ENCODE results near the gene CLIP1.

Gene CLIP1

GRCh38 chr12:122460061-122460460, 37.6 kb upstream of the CLIP1 start:
- Histone ChIP-seq H3K36me3 (ENCODE audit: insufficient read depth, insufficient read length, low read length) (no peaks in the 10 kb centered on the region), H3K4me3 (ENCODE audit: insufficient read length, low read depth) (no peak overlapping the region), H3K4me1 (ENCODE audit: insufficient read depth, insufficient read length) (no peaks in the 10 kb centered on the region), H3K27me3 (ENCODE audit: insufficient read depth, insufficient read length) (no peaks in the 10 kb centered on the region), H3K9ac (ENCODE audit: insufficient read length, low read depth) (no peak overlapping the region), H3K9me3 (ENCODE audit: insufficient read depth, low read length) (no peaks in the 10 kb centered on the region)
- TF ChIP-seq ZNF274 (IDR thresholded peaks at IDR 0.05; ENCODE audit: low read depth, low read length) = no peak
- TF ChIP-seq YY1 (IDR thresholded peaks at IDR 0.05; ENCODE audit: insufficient read depth, insufficient read length) = no peak
- TF ChIP-seq SUZ12 (IDR thresholded peaks at IDR 0.05; ENCODE audit: extremely low read depth, insufficient read depth, insufficient read length) = no peak
- DNase-seq (ENCODE audit: low read depth, low spot score) = no peak

GRCh38 chr12:122459211-122459610, 36.7 kb upstream of the CLIP1 start:
- Histone ChIP-seq H3K4me1 (ENCODE audit: insufficient read depth, insufficient read length) (no peaks in the 10 kb centered on the region), H3K9ac (ENCODE audit: insufficient read length, low read depth) (no peak overlapping the region), H3K36me3 (ENCODE audit: insufficient read depth, insufficient read length, low read length) (no peaks in the 10 kb centered on the region), H3K4me3 (ENCODE audit: insufficient read length, low read depth) (no peak overlapping the region), H3K27me3 (ENCODE audit: insufficient read depth, insufficient read length) (no peaks in the 10 kb centered on the region), H3K9me3 (ENCODE audit: insufficient read depth, low read length) (no peaks in the 10 kb centered on the region)
- DNase-seq (ENCODE audit: low read depth, low spot score) = no peak
- no peak for TF ChIP-seq YY1 (IDR thresholded peaks at IDR 0.05; ENCODE audit: insufficient read depth, insufficient read length)
- no peak for TF ChIP-seq SUZ12 (IDR thresholded peaks at IDR 0.05; ENCODE audit: extremely low read depth, insufficient read depth, insufficient read length)
- TF ChIP-seq ZNF274 (IDR thresholded peaks at IDR 0.05; ENCODE audit: low read depth, low read length) = no peak

DNA sequence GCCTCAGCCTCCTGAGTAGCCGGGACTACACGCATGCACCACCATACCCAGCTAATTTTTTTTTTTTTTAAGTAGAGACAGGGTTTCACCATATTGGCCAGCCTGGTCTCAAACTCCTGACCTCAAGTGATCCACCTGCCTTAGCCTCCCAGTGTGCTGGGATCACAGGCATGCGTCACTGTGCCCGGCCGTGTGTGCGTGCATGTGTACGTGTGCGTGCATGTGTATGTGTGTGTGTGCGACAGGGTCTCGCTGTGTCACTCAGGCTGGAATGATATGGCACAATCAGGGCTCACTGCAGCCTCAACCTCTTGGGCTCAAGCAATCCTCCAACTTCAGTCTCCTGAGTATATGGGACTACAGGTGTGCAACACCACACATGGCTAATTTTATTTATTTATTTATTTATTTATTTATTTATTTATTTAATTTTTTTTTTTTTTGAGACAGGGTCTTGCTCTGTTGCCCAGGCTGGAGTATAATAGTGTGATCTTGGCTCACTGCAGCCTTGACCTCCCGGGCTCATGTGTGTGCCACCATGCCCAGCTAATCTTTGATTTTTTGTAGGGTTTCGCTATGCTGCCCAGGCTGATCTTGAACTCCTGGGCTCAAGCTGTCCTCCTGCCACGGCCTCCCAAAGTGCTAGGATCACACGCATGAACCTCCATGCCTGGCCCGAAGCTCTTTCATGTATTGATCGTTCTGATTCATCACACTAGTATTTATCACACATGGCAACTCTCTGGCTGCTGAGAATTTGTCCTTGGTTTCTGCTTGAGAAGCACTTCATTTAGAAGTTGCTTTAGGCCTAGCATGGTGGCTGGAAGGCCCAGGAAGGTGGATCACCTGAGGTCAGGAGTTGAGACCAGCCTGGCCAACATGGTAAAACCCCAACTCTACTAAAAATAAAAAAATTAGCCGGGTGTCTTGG, 35.9 kb upstream of the CLIP1 start:
- Histone ChIP-seq H3K27me3 (ENCODE audit: insufficient read depth, insufficient read length) (no peaks in the 10 kb centered on the region), H3K4me1 (ENCODE audit: insufficient read depth, insufficient read length) (peaks cover 4% of the 10 kb centered on the region), H3K4me3 (ENCODE audit: insufficient read length, low read depth) (no peak overlapping the region), H3K36me3 (ENCODE audit: insufficient read depth, insufficient read length, low read length) (no peaks in the 10 kb centered on the region), H3K9ac (ENCODE audit: insufficient read length, low read depth) (no peak overlapping the region), H3K9me3 (ENCODE audit: insufficient read depth, low read length) (no peaks in the 10 kb centered on the region)
- no peak for DNase-seq (ENCODE audit: low read depth, low spot score)
- TF ChIP-seq SUZ12 (IDR thresholded peaks at IDR 0.05; ENCODE audit: extremely low read depth, insufficient read depth, insufficient read length) (no peak), ZNF274 (IDR thresholded peaks at IDR 0.05; ENCODE audit: low read depth, low read length) (no peak), YY1 (IDR thresholded peaks at IDR 0.05; ENCODE audit: insufficient read depth, insufficient read length) (no peak)

DNA sequence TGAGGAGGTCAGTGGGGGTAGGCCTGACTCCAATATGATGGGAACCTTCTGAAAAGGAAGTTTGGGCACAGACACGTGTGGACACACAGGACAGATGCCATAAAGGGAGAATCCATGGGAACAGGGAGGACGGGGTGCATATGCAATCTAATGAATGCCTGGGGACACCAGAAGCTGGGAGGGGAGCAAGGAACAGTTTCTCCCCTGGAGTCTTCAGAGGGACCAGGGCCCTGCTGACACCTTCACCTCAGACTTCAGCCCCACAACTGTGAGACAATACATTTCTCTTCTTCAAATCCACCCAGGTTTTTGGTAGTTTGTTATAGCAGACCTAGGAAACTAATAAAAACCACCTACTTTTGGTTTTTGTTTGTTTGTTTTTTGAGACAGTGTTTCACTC, 35.2 kb upstream of the CLIP1 start:
- peaks cover 4% of the 10 kb centered on the region for H3K4me1 ChIP-seq (ENCODE audit: insufficient read depth, insufficient read length)
- no peaks in the 10 kb centered on the region for H3K27me3 ChIP-seq (ENCODE audit: insufficient read depth, insufficient read length)
- TF ChIP-seq ZNF274 (IDR thresholded peaks at IDR 0.05; ENCODE audit: low read depth, low read length) = no peak
- no peak for TF ChIP-seq YY1 (IDR thresholded peaks at IDR 0.05; ENCODE audit: insufficient read depth, insufficient read length)
- no peak for TF ChIP-seq SUZ12 (IDR thresholded peaks at IDR 0.05; ENCODE audit: extremely low read depth, insufficient read depth, insufficient read length)
- H3K36me3 ChIP-seq (ENCODE audit: insufficient read depth, insufficient read length, low read length) = no peaks in the 10 kb centered on the region
- no peak overlapping the region for H3K9ac ChIP-seq (ENCODE audit: insufficient read length, low read depth)
- no peak for DNase-seq (ENCODE audit: low read depth, low spot score)
- no peak overlapping the region for H3K4me3 ChIP-seq (ENCODE audit: insufficient read length, low read depth)
- H3K9me3 ChIP-seq (ENCODE audit: insufficient read depth, low read length) = no peaks in the 10 kb centered on the region

- Histone ChIP-seq H3K36me3 (ENCODE audit: insufficient read depth, insufficient read length, low read length) (no peaks in the 10 kb centered on the region), H3K27me3 (ENCODE audit: insufficient read depth, insufficient read length) (no peaks in the 10 kb centered on the region), H3K9me3 (ENCODE audit: insufficient read depth, low read length) (no peaks in the 10 kb centered on the region), H3K9ac (ENCODE audit: insufficient read length, low read depth) (no peak overlapping the region), H3K4me3 (ENCODE audit: insufficient read length, low read depth) (no peak overlapping the region), H3K4me1 (ENCODE audit: insufficient read depth, insufficient read length) (peaks cover 4% of the 10 kb centered on the region)
- TF ChIP-seq ZNF274 (IDR thresholded peaks at IDR 0.05; ENCODE audit: low read depth, low read length) (no peak), YY1 (IDR thresholded peaks at IDR 0.05; ENCODE audit: insufficient read depth, insufficient read length) (no peak), SUZ12 (IDR thresholded peaks at IDR 0.05; ENCODE audit: extremely low read depth, insufficient read depth, insufficient read length) (no peak)
- DNase-seq (ENCODE audit: low read depth, low spot score) = no peak
Measured at GRCh38 chr12:122454739-122455138, 32.3 kb upstream of the CLIP1 start.

DNA sequence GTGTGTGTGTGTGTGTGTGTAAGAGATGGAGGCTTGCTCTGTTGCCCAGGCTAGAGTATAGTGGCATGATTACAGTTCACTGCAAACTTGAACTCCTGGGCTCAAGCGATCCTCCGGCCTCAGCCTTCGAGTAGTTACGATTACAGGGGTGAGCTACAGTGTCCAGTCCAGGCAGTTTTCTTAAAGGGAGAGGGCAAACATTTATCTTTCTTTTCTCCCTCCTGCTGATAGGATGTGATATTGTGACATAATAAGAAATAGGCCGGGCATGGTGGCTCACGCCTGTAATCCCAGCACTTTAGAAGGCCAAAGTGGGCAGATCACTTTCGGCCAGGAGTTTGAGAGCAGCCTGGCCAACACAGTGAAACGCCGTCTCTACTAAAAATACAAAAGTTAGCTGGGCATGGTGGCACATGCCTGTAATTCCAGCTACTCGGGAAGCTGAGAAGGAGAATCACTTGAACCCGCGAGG, 31.8 kb upstream of the CLIP1 start:
- H3K36me3 ChIP-seq (ENCODE audit: insufficient read depth, insufficient read length, low read length) = no peaks in the 10 kb centered on the region
- H3K9me3 ChIP-seq (ENCODE audit: insufficient read depth, low read length) = no peaks in the 10 kb centered on the region
- TF ChIP-seq SUZ12 (IDR thresholded peaks at IDR 0.05; ENCODE audit: extremely low read depth, insufficient read depth, insufficient read length) (no peak), ZNF274 (IDR thresholded peaks at IDR 0.05; ENCODE audit: low read depth, low read length) (no peak), YY1 (IDR thresholded peaks at IDR 0.05; ENCODE audit: insufficient read depth, insufficient read length) (no peak)
- no peak overlapping the region for H3K9ac ChIP-seq (ENCODE audit: insufficient read length, low read depth)
- H3K4me3 ChIP-seq (ENCODE audit: insufficient read length, low read depth) = no peak overlapping the region
- no peak for DNase-seq (ENCODE audit: low read depth, low spot score)
- H3K27me3 ChIP-seq (ENCODE audit: insufficient read depth, insufficient read length) = no peaks in the 10 kb centered on the region
- H3K4me1 ChIP-seq (ENCODE audit: insufficient read depth, insufficient read length) = peaks cover 4% of the 10 kb centered on the region

GRCh38 chr12:122452701-122453285, 30.3 kb upstream of the CLIP1 start:
- TF ChIP-seq SUZ12 (IDR thresholded peaks at IDR 0.05; ENCODE audit: extremely low read depth, insufficient read depth, insufficient read length) = no peak
- TF ChIP-seq ZNF274 (IDR thresholded peaks at IDR 0.05; ENCODE audit: low read depth, low read length) = no peak
- TF ChIP-seq YY1 (IDR thresholded peaks at IDR 0.05; ENCODE audit: insufficient read depth, insufficient read length) = no peak
- H3K9ac ChIP-seq (ENCODE audit: insufficient read length, low read depth) = no peak overlapping the region

More at GRCh38 chr12:122452701-122453285, 30.3 kb upstream of the CLIP1 start:
- H3K36me3 ChIP-seq (ENCODE audit: insufficient read depth, insufficient read length, low read length) = no peaks in the 10 kb centered on the region
- H3K27me3 ChIP-seq (ENCODE audit: insufficient read depth, insufficient read length) = no peaks in the 10 kb centered on the region
- no peaks in the 10 kb centered on the region for H3K9me3 ChIP-seq (ENCODE audit: insufficient read depth, low read length)
- no peak overlapping the region for H3K4me3 ChIP-seq (ENCODE audit: insufficient read length, low read depth)
- no peak for DNase-seq (ENCODE audit: low read depth, low spot score)
- peaks cover 4% of the 10 kb centered on the region for H3K4me1 ChIP-seq (ENCODE audit: insufficient read depth, insufficient read length)

Data from NT2/D1 (cell line).